HCT116 (cell line): ENCODE measurements around the gene MACROD1. TPM values are rescaled to one million over a fixed set of nuclear protein-coding genes. Genes with fewer than 3 reads are reported as not detected.

Experiments
- ATAC-seq: fragments of 200-7000 bp; cut with Tn5 transposase; 2 replicates; pipeline ENCODE4 v1.9.1; 2020; ENCODE audit warnings: mild to moderate bottlenecking, moderate library complexity
- BruUV-seq: library from RNA; stranded (reverse); fragments of 400-500 nt; replicated peaks from 2 replicates; lab custom pipeline; 2021; lab: Mats Ljungman, UMichigan
- CTCF ChIA-PET: fragments of 300-600 bp; sonication (Branson Sonifier 250); formaldehyde crosslinking; loops from one replicate; lab custom pipeline; 2021; ENCODE audit warnings: antibody characterized with exemption; lab: Charles Lee
- POLR2A ChIA-PET: fragments of 300-600, 350-600 bp; sonication (Branson Sonifier 250); formaldehyde crosslinking; loops from one replicate; lab custom pipeline; 2021; ENCODE audit warnings: antibody characterized with exemption; lab: Charles Lee
- RAD21 ChIA-PET, 2 experiments: fragments of 300-600 bp; sonication (Branson Sonifier 250); formaldehyde crosslinking; loops; one replicate each; lab custom pipeline; 2023; ENCODE audit warnings: low total read pairs in 2 of 2; ENCODE audit not compliant: uncharacterized antibody in 2 of 2, unreplicated experiment in 2 of 2, low non-redundant PET in 1 of 2; lab: Charles Lee
- DNase-seq: peaks from one replicate; pipeline ENCODE4 v3.0.0-alpha.2; 2010; ENCODE audit warnings: low read depth, low spot score
- H2AFZ ChIP-seq: fragments of 200-600 bp; shearing (Covaris generic), sonication (generic); 2 replicates; pipeline ENCODE4 v1.6.1; 2017; ENCODE audit warnings: low read depth, mixed run types, mixed read lengths, antibody characterized with exemption, low read length; ENCODE audit not compliant: poor library complexity, severe bottlenecking
- H3K27ac ChIP-seq: 2 replicates; pipeline ENCODE4 v1.5.1; 2012; ENCODE audit warnings: low read depth, low read length
- H3K27me3 ChIP-seq: fragments of 200-600 bp; sonication (generic); 2 replicates; pipeline ENCODE4 v1.6.1; 2016; ENCODE audit warnings: mixed run types, low read length, mixed read lengths; ENCODE audit not compliant: insufficient read depth
- H3K36me3 ChIP-seq, 2 experiments: fragments of 200-500 bp in 1 of 2; fragments of 200-600 bp in 1 of 2; sonication (Bioruptor generic) in 1 of 2; sonication (generic) in 1 of 2; 2 replicates each; pipeline versions ENCODE4 v1.5.1 to v1.6.1; 2014 to 2016; ENCODE audit warnings: low read length in 2 of 2, inconsistent platforms in 1 of 2, mixed read lengths in 1 of 2, mixed run types in 1 of 2; ENCODE audit not compliant: insufficient read depth in 2 of 2, control insufficient read depth in 1 of 2
- H3K4me1 ChIP-seq, 2 experiments: fragments of 200-600 bp in 1 of 2; sonication (generic) in 1 of 2; 2 replicates each; pipeline versions ENCODE4 v1.5.1 to v1.6.1; 2012 to 2017; ENCODE audit warnings: low read length in 2 of 2, inconsistent platforms in 1 of 2, mild to moderate bottlenecking in 1 of 2, mixed read lengths in 1 of 2, mixed run types in 1 of 2, moderate library complexity in 1 of 2; ENCODE audit not compliant: insufficient read depth in 2 of 2, control insufficient read depth in 1 of 2
- H3K4me2 ChIP-seq: fragments of 200-600 bp; sonication (generic); 2 replicates; pipeline ENCODE4 v1.6.1; 2017; ENCODE audit warnings: mixed run types, low read length, mixed read lengths
- H3K4me3 ChIP-seq, 2 experiments: fragments of 200-600 bp in 1 of 2; sonication (generic) in 1 of 2; replicated peaks in 1 of 2; 2 replicates each; pipeline ENCODE4 v1.5.1; 2011 to 2016; ENCODE audit warnings: low read length in 2 of 2, control low read depth in 1 of 2, low read depth in 1 of 2, mild to moderate bottlenecking in 1 of 2, mixed read lengths in 1 of 2, mixed run types in 1 of 2
- H3K79me2 ChIP-seq: fragments of 200-600 bp; sonication (generic); 2 replicates; pipeline ENCODE4 v1.6.1; 2017; ENCODE audit warnings: mild to moderate bottlenecking, mixed run types, low read length, moderate library complexity, mixed read lengths; ENCODE audit not compliant: insufficient read depth
- H3K9ac ChIP-seq: fragments of 200-600 bp; sonication (generic); 2 replicates; pipeline ENCODE4 v1.6.1; 2016; ENCODE audit warnings: low read length, mixed read lengths
- H3K9me2 ChIP-seq: fragments of 200-600 bp; sonication (generic), shearing (Covaris generic); 2 replicates; pipeline ENCODE4 v1.6.1; 2017; ENCODE audit warnings: mixed run types, mild to moderate bottlenecking, moderate library complexity; ENCODE audit not compliant: insufficient read depth
- H3K9me3 ChIP-seq, 2 experiments: fragments of 200-500 bp in 1 of 2; fragments of 200-600 bp in 1 of 2; sonication (Bioruptor generic) in 1 of 2; sonication (generic) in 1 of 2; 2 replicates each; pipeline ENCODE4 v1.6.1; 2014 to 2017; ENCODE audit warnings: low read length in 2 of 2, mixed read lengths in 2 of 2, inconsistent platforms in 1 of 2, low read depth in 1 of 2, mild to moderate bottlenecking in 1 of 2, mixed run types in 1 of 2, moderate library complexity in 1 of 2; ENCODE audit not compliant: control insufficient read depth in 1 of 2, insufficient read depth in 1 of 2
- H4K20me1 ChIP-seq: fragments of 200-600 bp; sonication (generic), shearing (Covaris generic); 2 replicates; pipeline ENCODE4 v1.6.1; 2017; ENCODE audit warnings: mixed run types, mild to moderate bottlenecking, moderate library complexity; ENCODE audit not compliant: insufficient read depth
- ATF3 ChIP-seq: IDR thresholded peaks from 2 replicates; pipeline ENCODE4 v1.6.1; 2012
- CEBPB ChIP-seq: IDR thresholded peaks from 2 replicates; pipeline ENCODE4 v1.6.1; 2012; ENCODE audit warnings: low read depth
- CTCF ChIP-seq, 3 experiments: fragments of 200-600 bp in 1 of 3; sonication (generic) in 1 of 3; IDR thresholded peaks in 2 of 3; conservative IDR thresholded peaks in 1 of 3; 2 replicates each; pipeline ENCODE4 v1.5.1; 2012 to 2017; ENCODE audit warnings: low read depth in 2 of 3, low read length in 2 of 3, antibody characterized with exemption in 1 of 3, borderline replicate concordance in 1 of 3, control low read depth in 1 of 3, mild to moderate bottlenecking in 1 of 3, mixed read lengths in 1 of 3, mixed run types in 1 of 3, moderate library complexity in 1 of 3; ENCODE audit not compliant: insufficient read depth in 1 of 3
- JUND ChIP-seq: IDR thresholded peaks from 2 replicates; pipeline ENCODE4 v1.6.1; 2012
- MAX ChIP-seq: IDR thresholded peaks from 2 replicates; pipeline ENCODE4 v1.6.1; 2012
- SIN3A ChIP-seq: IDR thresholded peaks from 2 replicates; pipeline ENCODE4 v1.6.1; 2012; ENCODE audit warnings: low read depth
- TCF7L2 ChIP-seq: IDR thresholded peaks from 2 replicates; pipeline ENCODE4 v1.7.0; 2011; ENCODE audit warnings: borderline replicate concordance, inconsistent platforms; ENCODE audit not compliant: insufficient read depth, insufficient read length; ENCODE audit errors: extremely low read depth
- ZFX ChIP-seq: fragments of 450-650 bp; IDR thresholded peaks from 2 replicates; pipeline ENCODE4 v1.6.1; 2017
- intact Hi-C: fragments of 100-400 bp; cut with micrococcal nuclease; formaldehyde crosslinking; loops from 2 replicates; pipeline ENCODE4 v1.10.0; 2022
- total RNA-seq: library from RNA; stranded (reverse); gene quantifications from one replicate; pipeline ENCODE4 v1.2.1, GENCODE V29; 2021; ENCODE audit not compliant: unreplicated experiment

The MACROD1 gene
- total RNA-seq, 1 experiment from 2014 or later = 61.1 TPM

GRCh38 chr11:64053699-64054098 lies 112.2 kb downstream of the MACROD1 start:
- no peaks in the 10 kb centered on the region for H3K4me1 ChIP-seq
- H3K9me2 ChIP-seq = no peaks in the 10 kb centered on the region
- RAD21 ChIA-PET = no interaction called here
- no peaks in the 10 kb centered on the region for H3K9me3 ChIP-seq
- POLR2A ChIA-PET = no interaction called here
- no TSS peak for BruUV-seq
- no peak for ATAC-seq
- no peak overlapping the region for H3K27ac ChIP-seq
- H4K20me1 ChIP-seq = no peaks in the 10 kb centered on the region
- no peak for DNase-seq
- H3K4me2 ChIP-seq = no peak overlapping the region
- no peak overlapping the region for H2AFZ ChIP-seq
- no peak overlapping the region for H3K4me3 ChIP-seq
- no peaks in the 10 kb centered on the region for H3K36me3 ChIP-seq
- no peaks in the 10 kb centered on the region for H3K79me2 ChIP-seq
- TF ChIP-seq TCF7L2 = no peak
- no peak for TF ChIP-seq CEBPB
- no peak for TF ChIP-seq ATF3
- no peak for TF ChIP-seq ZFX
- TF ChIP-seq MAX = no peak
- no peak for TF ChIP-seq SIN3A
- no peak for TF ChIP-seq JUND
- TF ChIP-seq CTCF (IDR thresholded peaks at IDR 0.05 in 2 of 3, conservative IDR thresholded peaks at IDR 0.05 in 1 of 3; ENCODE audit: borderline replicate concordance in 1 of 3, insufficient read depth in 1 of 3, low read depth in 2 of 3, low read length in 2 of 3) = no peak
- intact Hi-C loops = loop anchor here (10.0 kb wide), 1 partner anchor 51 kb away; no protein-coding TSS in a partner anchor
- H3K9ac ChIP-seq = no peak overlapping the region
- CTCF ChIA-PET = no interaction called here
- no peaks in the 10 kb centered on the region for H3K27me3 ChIP-seq
